Measurements from ENCODE around the gene TH.

TH gene

GRCh38 chr11:2139123-2139521 is 32.5 kb downstream of the TH start, which contains the start of gene IGF2:
TSS of gene IGF2 (minus strand) at chr11:2139389. CDS start at chr11:2135523, 3,866 bp downstream.
- Histone ChIP-seq H3K27ac (ENCODE audit: insufficient read depth in 1 of 2, low read depth in 1 of 2, low read length in 2 of 2, poor library complexity in 1 of 2, severe bottlenecking in 2 of 2) (no peak within 1 kb of the TSS), H3K4me1 (ENCODE audit: control extremely low read depth in 1 of 4, control insufficient read depth in 4 of 4, insufficient read depth in 4 of 4, low read length in 3 of 4) (peaks cover 0 to 28% (median 14%) of the 10 kb centered on the region in 4 experiments), H3K9me3 (ENCODE audit: control extremely low read depth in 1 of 5, control insufficient read depth in 4 of 5, insufficient read depth in 2 of 5, low read depth in 1 of 5, low read length in 4 of 5) (no peaks in the 10 kb centered on the region), H3K27me3 (replicated peaks in 2 of 5; ENCODE audit: control insufficient read depth in 4 of 5, insufficient read depth in 5 of 5, low read length in 4 of 5) (peaks cover 8 to 97% (median 44%) of the 10 kb centered on the region in 5 experiments), H3K4me3 (ENCODE audit: control insufficient read depth in 1 of 7, extremely low read depth in 1 of 7, insufficient read depth in 4 of 7, low read depth in 2 of 7, low read length in 6 of 7) (peak within 1 kb of the TSS in 3 of 7 experiments; percentile 8 to 50 (median 15)), H3K36me3 (ENCODE audit: control insufficient read depth in 4 of 4, insufficient read depth in 4 of 4, low read length in 3 of 4) (no peaks in the 10 kb centered on the region)
- ChIA-PET CTCF (interaction anchor here (2.1 kb wide), 1 partner anchor 13 kb away, joined by 11 read pairs; no protein-coding TSS in a partner anchor), POLR2A (no interaction called here)
- 0% methylated on average over 31 of the region's 62 CpGs for WGBS (ENCODE audit: insufficient coverage)
- DNase-seq = peak in 2 of 3 donors; percentile 29 to 45

GRCh38 chr11:2138431-2139122 is 33.0 kb downstream of the TH start:
- peak in 2 of 3 donors; percentile 46 to 48 for DNase-seq
- WGBS (ENCODE audit: insufficient coverage) = 2% methylated on average over 28 of the region's 68 CpGs
- H3K27ac ChIP-seq (ENCODE audit: insufficient read depth in 1 of 2, low read depth in 1 of 2, low read length in 2 of 2, poor library complexity in 1 of 2, severe bottlenecking in 2 of 2) = no peak overlapping the region
- ChIA-PET POLR2A (no interaction called here), CTCF (interaction anchor here (1.8 kb wide), 1 partner anchor 103 kb away, joined by 5 read pairs; no protein-coding TSS in a partner anchor)
- H3K4me1 ChIP-seq (ENCODE audit: control extremely low read depth in 1 of 4, control insufficient read depth in 4 of 4, insufficient read depth in 4 of 4, low read length in 3 of 4) = peaks cover 0 to 23% (median 10%) of the 10 kb centered on the region in 4 experiments
- no peaks in the 10 kb centered on the region for H3K9me3 ChIP-seq (ENCODE audit: control extremely low read depth in 1 of 5, control insufficient read depth in 4 of 5, insufficient read depth in 2 of 5, low read depth in 1 of 5, low read length in 4 of 5)
- H3K36me3 ChIP-seq (ENCODE audit: control insufficient read depth in 4 of 4, insufficient read depth in 4 of 4, low read length in 3 of 4) = no peaks in the 10 kb centered on the region
- peak overlapping the region in 3 of 7 experiments; percentile 6 to 50 (median 8) for H3K4me3 ChIP-seq (ENCODE audit: control insufficient read depth in 1 of 7, extremely low read depth in 1 of 7, insufficient read depth in 4 of 7, low read depth in 2 of 7, low read length in 6 of 7)
- H3K27me3 ChIP-seq (replicated peaks in 2 of 5; ENCODE audit: control insufficient read depth in 4 of 5, insufficient read depth in 5 of 5, low read length in 4 of 5) = peaks cover 8 to 97% (median 42%) of the 10 kb centered on the region in 5 experiments

DNA sequence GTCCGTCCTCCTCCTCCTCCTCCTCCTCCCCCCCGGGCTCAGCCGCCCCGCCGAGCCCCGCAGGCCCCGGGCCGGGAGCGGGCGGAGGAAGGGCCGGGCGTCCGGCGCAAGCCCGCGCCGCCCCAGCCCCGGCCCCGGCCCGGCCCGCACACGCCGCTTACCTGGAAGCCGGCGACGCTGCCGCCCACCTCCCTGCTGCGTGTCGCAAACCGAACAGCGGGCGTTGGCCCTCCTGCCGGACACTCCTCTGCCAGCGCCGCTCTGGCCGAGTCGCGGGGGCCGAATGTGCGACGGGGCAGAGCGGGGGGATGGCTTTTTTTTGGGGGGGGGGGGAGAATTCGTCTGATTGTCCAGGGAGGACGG is 33.6 kb downstream of the TH start:
- Histone ChIP-seq H3K27ac (ENCODE audit: insufficient read depth in 1 of 2, low read depth in 1 of 2, low read length in 2 of 2, poor library complexity in 1 of 2, severe bottlenecking in 2 of 2) (no peak overlapping the region), H3K9me3 (ENCODE audit: control extremely low read depth in 1 of 5, control insufficient read depth in 4 of 5, insufficient read depth in 2 of 5, low read depth in 1 of 5, low read length in 4 of 5) (no peaks in the 10 kb centered on the region), H3K36me3 (ENCODE audit: control insufficient read depth in 4 of 4, insufficient read depth in 4 of 4, low read length in 3 of 4) (no peaks in the 10 kb centered on the region), H3K4me1 (ENCODE audit: control extremely low read depth in 1 of 4, control insufficient read depth in 4 of 4, insufficient read depth in 4 of 4, low read length in 3 of 4) (peaks cover 0 to 23% (median 9%) of the 10 kb centered on the region in 4 experiments), H3K27me3 (replicated peaks in 2 of 5; ENCODE audit: control insufficient read depth in 4 of 5, insufficient read depth in 5 of 5, low read length in 4 of 5) (peaks cover 8 to 97% (median 39%) of the 10 kb centered on the region in 5 experiments), H3K4me3 (ENCODE audit: control insufficient read depth in 1 of 7, extremely low read depth in 1 of 7, insufficient read depth in 4 of 7, low read depth in 2 of 7, low read length in 6 of 7) (peak overlapping the region in 2 of 7 experiments; percentile 15 to 50)
- POLR2A ChIA-PET = no interaction called here
- no peak for DNase-seq
- 1% methylated on average over 22 of the region's 44 CpGs for WGBS (ENCODE audit: insufficient coverage)
- CTCF ChIA-PET = interaction anchor here (1.8 kb wide), 1 partner anchor 102 kb away, joined by 5 read pairs; no protein-coding TSS in a partner anchor

DNA sequence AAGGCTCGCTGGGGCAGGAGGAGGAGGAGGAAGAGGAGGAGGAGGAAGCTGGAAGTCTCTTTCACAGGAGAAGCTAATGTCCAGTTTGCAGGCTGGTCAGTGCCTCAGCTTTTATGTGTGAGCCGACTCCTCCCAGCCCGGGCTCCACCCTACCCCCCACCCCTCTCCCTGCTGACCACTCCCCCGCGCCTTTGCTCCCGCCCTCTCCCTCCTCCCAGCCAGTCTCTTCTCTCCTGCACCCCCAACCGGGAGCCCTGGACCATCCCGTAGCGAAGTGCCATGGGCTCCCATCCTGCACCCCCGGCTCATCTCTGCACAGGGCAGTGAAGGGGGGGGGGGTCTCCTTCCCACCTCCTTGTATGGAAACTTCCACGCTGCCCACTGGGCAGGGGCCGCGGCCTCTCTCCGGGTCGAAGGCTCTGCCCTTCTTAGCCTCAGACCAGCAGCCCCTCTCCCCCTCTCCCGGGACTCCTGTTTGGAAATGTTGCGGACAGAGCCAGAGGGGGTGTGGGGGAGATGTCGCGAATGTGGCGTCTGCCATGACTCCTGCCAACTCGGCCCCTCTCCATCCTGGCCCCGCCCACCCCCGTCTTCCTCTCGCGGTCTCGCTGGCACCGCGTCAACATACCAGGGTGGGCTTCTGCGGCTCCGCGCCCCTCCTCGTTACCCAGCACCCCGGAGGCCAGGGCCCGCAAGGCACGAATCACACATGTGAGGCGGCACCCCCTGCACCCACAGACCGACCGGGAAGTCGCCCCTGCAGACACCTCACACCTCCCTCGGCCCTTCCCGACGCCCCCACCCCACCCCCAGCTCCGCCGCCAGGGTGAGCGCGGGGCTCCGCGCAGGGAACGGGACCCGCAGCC is 34.2 kb downstream of the TH start:
- Histone ChIP-seq H3K27me3 (replicated peaks in 2 of 5; ENCODE audit: control insufficient read depth in 4 of 5, insufficient read depth in 5 of 5, low read length in 4 of 5) (peaks cover 8 to 97% (median 33%) of the 10 kb centered on the region in 5 experiments), H3K27ac (ENCODE audit: insufficient read depth in 1 of 2, low read depth in 1 of 2, low read length in 2 of 2, poor library complexity in 1 of 2, severe bottlenecking in 2 of 2) (no peak overlapping the region), H3K36me3 (ENCODE audit: control insufficient read depth in 4 of 4, insufficient read depth in 4 of 4, low read length in 3 of 4) (no peaks in the 10 kb centered on the region), H3K4me3 (ENCODE audit: control insufficient read depth in 1 of 7, extremely low read depth in 1 of 7, insufficient read depth in 4 of 7, low read depth in 2 of 7, low read length in 6 of 7) (peak overlapping the region in 1 of 7 experiments; percentile 4), H3K4me1 (ENCODE audit: control extremely low read depth in 1 of 4, control insufficient read depth in 4 of 4, insufficient read depth in 4 of 4, low read length in 3 of 4) (peaks cover 0 to 23% (median 9%) of the 10 kb centered on the region in 4 experiments), H3K9me3 (ENCODE audit: control extremely low read depth in 1 of 5, control insufficient read depth in 4 of 5, insufficient read depth in 2 of 5, low read depth in 1 of 5, low read length in 4 of 5) (no peaks in the 10 kb centered on the region)
- CTCF ChIA-PET = interaction anchor here (1.8 kb wide), 1 partner anchor 102 kb away, joined by 5 read pairs; no protein-coding TSS in a partner anchor
- POLR2A ChIA-PET = no interaction called here
- 0% methylated on average over 17 of the region's 50 CpGs for WGBS (ENCODE audit: insufficient coverage)
- DNase-seq = peak in 1 of 3 donors; percentile 26

DNA sequence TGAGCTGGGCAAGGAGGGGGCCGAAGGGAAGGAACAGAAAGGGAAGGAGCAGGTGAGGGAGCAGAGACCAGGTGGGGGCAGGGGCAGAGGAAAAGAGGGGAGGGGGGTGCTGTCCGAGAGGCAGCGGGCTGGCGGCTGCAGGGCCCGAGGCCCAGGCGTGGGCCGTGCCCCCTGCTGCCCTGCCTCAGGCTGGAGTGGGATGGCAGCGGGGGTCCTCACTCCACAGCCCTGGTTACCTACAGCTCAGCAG is 34.7 kb downstream of the TH start:
- Histone ChIP-seq H3K36me3 (ENCODE audit: control insufficient read depth in 4 of 4, insufficient read depth in 4 of 4, low read length in 3 of 4) (no peaks in the 10 kb centered on the region), H3K4me1 (ENCODE audit: control extremely low read depth in 1 of 4, control insufficient read depth in 4 of 4, insufficient read depth in 4 of 4, low read length in 3 of 4) (peaks cover 0 to 23% (median 9%) of the 10 kb centered on the region in 4 experiments), H3K27ac (ENCODE audit: insufficient read depth in 1 of 2, low read depth in 1 of 2, low read length in 2 of 2, poor library complexity in 1 of 2, severe bottlenecking in 2 of 2) (no peak overlapping the region), H3K27me3 (replicated peaks in 2 of 5; ENCODE audit: control insufficient read depth in 4 of 5, insufficient read depth in 5 of 5, low read length in 4 of 5) (peaks cover 8 to 97% (median 28%) of the 10 kb centered on the region in 5 experiments), H3K9me3 (ENCODE audit: control extremely low read depth in 1 of 5, control insufficient read depth in 4 of 5, insufficient read depth in 2 of 5, low read depth in 1 of 5, low read length in 4 of 5) (no peaks in the 10 kb centered on the region), H3K4me3 (ENCODE audit: control insufficient read depth in 1 of 7, extremely low read depth in 1 of 7, insufficient read depth in 4 of 7, low read depth in 2 of 7, low read length in 6 of 7) (no peak overlapping the region)
- ChIA-PET CTCF (interaction anchor here (1.8 kb wide), 1 partner anchor 101 kb away, joined by 5 read pairs; no protein-coding TSS in a partner anchor), POLR2A (no interaction called here)
- DNase-seq = no peak
- 21% methylated on average over 3 of the region's 8 CpGs for WGBS (ENCODE audit: insufficient coverage)

DNA sequence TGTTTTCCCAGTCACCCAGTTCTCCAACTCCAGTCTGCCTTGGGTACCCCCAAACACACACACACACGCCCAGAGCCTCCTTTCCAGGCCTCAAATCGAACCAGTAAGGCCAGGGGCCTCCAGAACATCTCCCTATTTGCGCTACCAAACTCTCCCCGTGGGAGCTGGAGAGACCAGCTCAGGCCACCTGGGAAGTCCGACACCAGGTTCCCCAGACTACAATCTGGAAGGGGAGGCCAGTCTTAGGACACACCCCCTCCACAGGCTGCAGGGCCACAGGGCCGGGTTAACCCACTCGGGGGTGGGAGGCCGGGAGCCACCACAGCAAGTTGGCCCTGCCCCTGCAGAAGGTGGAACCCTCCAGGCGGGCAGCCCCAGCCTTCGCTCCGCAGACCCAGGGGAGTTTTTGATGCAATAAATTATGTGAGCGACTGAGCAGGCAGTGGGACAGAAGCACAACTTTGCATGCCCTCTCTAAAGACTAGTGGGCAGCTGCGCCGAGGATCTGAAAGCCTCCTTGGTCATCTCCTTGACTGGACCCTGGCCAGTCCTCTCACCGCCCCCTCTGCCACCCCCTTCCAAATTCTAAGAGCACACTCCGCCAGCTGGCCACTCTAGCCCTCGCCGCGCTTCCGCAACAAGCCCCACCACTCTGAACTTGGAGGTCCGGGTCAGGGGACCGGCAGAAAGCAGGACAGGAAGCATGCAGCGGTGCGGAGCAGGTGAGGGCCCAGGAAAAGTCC is 35.2 kb downstream of the TH start:
- H3K36me3 ChIP-seq (ENCODE audit: control insufficient read depth in 4 of 4, insufficient read depth in 4 of 4, low read length in 3 of 4) = no peaks in the 10 kb centered on the region
- peaks cover 6 to 96% (median 27%) of the 10 kb centered on the region in 5 experiments for H3K27me3 ChIP-seq (replicated peaks in 2 of 5; ENCODE audit: control insufficient read depth in 4 of 5, insufficient read depth in 5 of 5, low read length in 4 of 5)
- CTCF ChIA-PET = interaction anchor here (1.0 to 2.7 kb wide), 3 partner anchors 14 to 99 kb away, joined by 4 to 7 read pairs (median 5); no protein-coding TSS in a partner anchor
- POLR2A ChIA-PET = no interaction called here
- peak in 1 of 3 donors; percentile 35 for DNase-seq
- 40% methylated on average over 20 of the region's 24 CpGs for WGBS (ENCODE audit: insufficient coverage)
- peaks cover 0 to 23% (median 9%) of the 10 kb centered on the region in 4 experiments for H3K4me1 ChIP-seq (ENCODE audit: control extremely low read depth in 1 of 4, control insufficient read depth in 4 of 4, insufficient read depth in 4 of 4, low read length in 3 of 4)
- H3K27ac ChIP-seq (ENCODE audit: insufficient read depth in 1 of 2, low read depth in 1 of 2, low read length in 2 of 2, poor library complexity in 1 of 2, severe bottlenecking in 2 of 2) = no peak overlapping the region
- H3K4me3 ChIP-seq (ENCODE audit: control insufficient read depth in 1 of 7, extremely low read depth in 1 of 7, insufficient read depth in 4 of 7, low read depth in 2 of 7, low read length in 6 of 7) = no peak overlapping the region
- H3K9me3 ChIP-seq (ENCODE audit: control extremely low read depth in 1 of 5, control insufficient read depth in 4 of 5, insufficient read depth in 2 of 5, low read depth in 1 of 5, low read length in 4 of 5) = no peaks in the 10 kb centered on the region

Measured in common myeloid progenitor, CD34-positive (primary cell).